ENCODE results near the gene NEK6. TPM values are rescaled to one million over a fixed set of nuclear protein-coding genes. Genes with fewer than 3 reads are reported as not detected.

NEK6 gene
- total RNA-seq, 4 donors from 2014 or later, result 14.1 to 21.9 (median 15.1) TPM

- no peak overlapping the region for H3K4me3 ChIP-seq
- intact Hi-C loops (cut with DNase I), result no loop called here
- WGBS, result 78% methylated on average over 7 of the region's 7 CpGs
- no peaks in the 10 kb centered on the region for H3K9me3 ChIP-seq
- no peak for DNase-seq (ENCODE audit: extremely low spot score)
- no peak overlapping the region for H3K27ac ChIP-seq (replicated peaks in 1 of 4)
- TF ChIP-seq EP300 (IDR thresholded peaks at IDR 0.05) (no peak), CTCF (IDR thresholded peaks at IDR 0.05) (no peak), POLR2A (IDR thresholded peaks at IDR 0.05; ENCODE audit: low read depth) (no peak), POLR2AphosphoS5 (IDR thresholded peaks at IDR 0.05) (no peak)
- peaks cover 0 to 28% (median 17%) of the 10 kb centered on the region in 4 donors for H3K36me3 ChIP-seq
- peaks cover 19 to 30% (median 26%) of the 10 kb centered on the region in 4 donors for H3K4me1 ChIP-seq
- no peaks in the 10 kb centered on the region for H3K27me3 ChIP-seq
These were observed 127.9 kb downstream of the NEK6 start for GRCh38 chr9:124385623-124386022.

DNA sequence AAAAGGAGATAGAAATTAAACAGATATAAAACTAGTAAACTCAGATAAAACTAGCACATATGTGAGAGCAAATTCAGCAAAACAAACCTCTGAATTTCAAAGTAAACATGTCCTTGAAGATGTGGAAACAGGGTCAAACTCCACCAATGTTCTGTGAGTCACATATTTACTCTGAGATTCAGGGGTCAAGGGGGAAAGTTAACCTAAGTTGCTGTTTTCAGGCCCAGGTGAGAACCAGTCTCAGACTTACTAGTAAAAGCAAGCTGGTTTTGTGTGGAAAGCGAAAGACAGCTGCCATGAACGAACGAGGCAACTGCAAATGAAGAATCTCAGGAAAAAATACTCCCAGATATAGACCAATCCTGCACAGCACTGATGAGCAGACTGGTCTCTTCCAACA, 128.5 kb downstream of the NEK6 start:
- no peak for DNase-seq (ENCODE audit: extremely low spot score)
- peaks cover 0 to 28% (median 16%) of the 10 kb centered on the region in 4 donors for H3K36me3 ChIP-seq
- WGBS, result 82% methylated on average over 3 of the region's 3 CpGs
- H3K27ac ChIP-seq (replicated peaks in 1 of 4), result no peak overlapping the region
- H3K4me3 ChIP-seq, result no peak overlapping the region
- no peaks in the 10 kb centered on the region for H3K9me3 ChIP-seq
- no peaks in the 10 kb centered on the region for H3K27me3 ChIP-seq
- TF ChIP-seq POLR2A (IDR thresholded peaks at IDR 0.05; ENCODE audit: low read depth), result no peak
- no peak for TF ChIP-seq EP300 (IDR thresholded peaks at IDR 0.05)
- TF ChIP-seq POLR2AphosphoS5 (IDR thresholded peaks at IDR 0.05), result no peak
- TF ChIP-seq CTCF (IDR thresholded peaks at IDR 0.05), result no peak
- peaks cover 25 to 36% (median 32%) of the 10 kb centered on the region in 4 donors for H3K4me1 ChIP-seq
- intact Hi-C loops (cut with DNase I), result no loop called here

DNA sequence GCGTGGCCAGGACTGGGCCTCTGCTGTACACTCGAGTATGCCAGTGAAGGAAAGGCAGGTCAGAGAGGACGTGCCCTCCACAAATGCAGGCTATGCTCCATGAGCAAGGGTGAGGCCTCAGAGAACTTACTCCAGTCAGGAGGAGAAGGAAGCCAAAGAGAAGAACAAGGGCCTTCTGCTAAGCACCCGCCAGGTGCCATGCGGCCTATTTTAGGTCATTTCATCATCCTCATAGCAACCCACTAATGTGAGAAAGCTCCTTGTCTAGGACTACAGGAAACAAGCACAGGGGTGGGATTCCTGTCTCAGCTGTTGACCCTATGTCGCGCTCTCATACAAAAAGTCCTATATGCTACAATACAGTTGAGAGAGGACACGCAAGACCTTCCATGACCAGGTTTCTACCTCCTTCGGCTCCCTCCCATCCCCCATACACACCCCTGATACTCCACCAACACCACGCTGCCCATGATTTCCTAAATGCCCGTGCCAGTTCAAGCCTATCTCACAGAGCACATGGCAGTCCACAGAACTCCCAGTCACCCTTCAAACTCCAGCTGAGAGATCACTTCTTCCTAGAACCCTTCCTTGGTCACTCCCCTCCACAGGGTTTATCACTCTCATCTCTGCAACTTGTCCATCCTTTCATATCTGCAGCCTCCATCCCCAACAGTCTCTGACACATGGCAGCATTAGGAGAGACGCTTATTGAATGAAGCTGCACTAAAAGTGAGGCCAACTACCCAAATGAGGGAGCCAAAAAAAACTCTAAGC, 130.7 kb downstream of the NEK6 start:
- Histone ChIP-seq H3K27ac (replicated peaks in 1 of 4) (no peak overlapping the region), H3K4me3 (no peak overlapping the region), H3K4me1 (peaks cover 44 to 57% (median 49%) of the 10 kb centered on the region in 4 donors), H3K36me3 (peaks cover 0 to 10% (median 9%) of the 10 kb centered on the region in 4 donors), H3K27me3 (no peaks in the 10 kb centered on the region), H3K9me3 (no peaks in the 10 kb centered on the region)
- TF ChIP-seq POLR2A (IDR thresholded peaks at IDR 0.05; ENCODE audit: low read depth) (no peak), POLR2AphosphoS5 (IDR thresholded peaks at IDR 0.05) (no peak), EP300 (IDR thresholded peaks at IDR 0.05) (no peak), CTCF (IDR thresholded peaks at IDR 0.05) (no peak)
- intact Hi-C loops (cut with DNase I), result no loop called here
- WGBS, result 89% methylated on average over 12 of the region's 12 CpGs
- DNase-seq (ENCODE audit: extremely low spot score), result no peak

- Histone ChIP-seq H3K27me3 (no peaks in the 10 kb centered on the region), H3K4me1 (peaks cover 51 to 61% (median 53%) of the 10 kb centered on the region in 4 donors), H3K27ac (replicated peaks in 1 of 4) (no peak overlapping the region), H3K9me3 (no peaks in the 10 kb centered on the region), H3K36me3 (peaks cover 0 to 7% (median 3%) of the 10 kb centered on the region in 4 donors), H3K4me3 (no peak overlapping the region)
- 77% methylated on average over 7 of the region's 7 CpGs for WGBS
- intact Hi-C loops (cut with DNase I), result no loop called here
- DNase-seq (ENCODE audit: extremely low spot score), result no peak
- no peak for TF ChIP-seq POLR2AphosphoS5 (IDR thresholded peaks at IDR 0.05)
- TF ChIP-seq POLR2A (IDR thresholded peaks at IDR 0.05; ENCODE audit: low read depth), result no peak
These were observed 131.6 kb downstream of the NEK6 start for GRCh38 chr9:124389146-124389939.

All from esophagus muscularis mucosa (tissue), 4 donors.